Spleen (tissue), 11 donors: ENCODE results near the gene SLC35F3. TPM values are rescaled to one million over a fixed set of nuclear protein-coding genes. Genes with fewer than 3 reads are reported as not detected.

ENCODE experiments used
- DNase-seq: peaks from one replicate; pipeline ENCODE4 v3.0.0-alpha.2; 2020
- H3K27ac ChIP-seq, 8 donors: fragments of 200-600 bp; sonication (generic) in 7 of 8; 1 replicate in 4 of 8; 2 replicates in 4 of 8; pipeline versions ENCODE4 v1.5.0 to v1.8.0; 2016 to 2021; ENCODE audit warnings: inconsistent platforms in 4 of 8, mild to moderate bottlenecking in 4 of 8, moderate library complexity in 1 of 8
- H3K27me3 ChIP-seq, 7 donors: fragments of 200-600 bp; sonication (generic) in 6 of 7; replicated peaks in 1 of 7; 1 replicate in 4 of 7; 2 replicates in 3 of 7; pipeline versions ENCODE4 v1.5.0 to v1.8.0; 2016 to 2021; ENCODE audit warnings: inconsistent platforms in 3 of 7, mild to moderate bottlenecking in 1 of 7
- H3K36me3 ChIP-seq, 6 donors: fragments of 200-600 bp; sonication (generic) in 5 of 6; 1 replicate in 4 of 6; 2 replicates in 2 of 6; pipeline versions ENCODE4 v1.5.0 to v1.8.0; 2016 to 2021; ENCODE audit warnings: inconsistent platforms in 2 of 6
- H3K4me1 ChIP-seq, 6 donors: fragments of 200-600 bp; sonication (generic) in 5 of 6; 1 replicate in 3 of 6; 2 replicates in 3 of 6; pipeline versions ENCODE4 v1.5.0 to v1.8.0; 2016 to 2021; ENCODE audit warnings: inconsistent platforms in 3 of 6
- H3K4me3 ChIP-seq, 8 donors: fragments of 200-600 bp; sonication (generic) in 7 of 8; 1 replicate in 4 of 8; 2 replicates in 4 of 8; pipeline versions ENCODE4 v1.5.0 to v1.8.0; 2016 to 2021; ENCODE audit warnings: inconsistent platforms in 4 of 8, mild to moderate bottlenecking in 4 of 8, moderate library complexity in 2 of 8
- H3K9me3 ChIP-seq, 8 donors: fragments of 200-600 bp; sonication (generic) in 7 of 8; 1 replicate in 4 of 8; 2 replicates in 4 of 8; pipeline versions ENCODE4 v1.5.0 to v1.8.0; 2016 to 2021; ENCODE audit warnings: inconsistent platforms in 4 of 8
- CTCF ChIP-seq, 11 experiments: fragments of 200-600 bp in 7 of 11; fragments of 450-650 bp in 4 of 11; sonication (generic) in 4 of 11; IDR thresholded peaks in 8 of 11; conservative IDR thresholded peaks in 3 of 11; 1 replicate in 7 of 11; 2 replicates in 4 of 11; pipeline versions ENCODE4 v1.4.0 to v1.8.0; 2016 to 2021; ENCODE audit warnings: antibody characterized with exemption in 11 of 11, inconsistent platforms in 4 of 11, mild to moderate bottlenecking in 1 of 11
- POLR2A ChIP-seq, 3 donors: fragments of 450-650 bp; IDR thresholded peaks; one replicate each; pipeline ENCODE4 v1.5.1; 2017; ENCODE audit warnings: antibody characterized with exemption in 3 of 3, mild to moderate bottlenecking in 1 of 3
- POLR2AphosphoS5 ChIP-seq, 3 donors: sonication (generic); formaldehyde crosslinking; IDR thresholded peaks; one replicate each; pipeline ENCODE4 v1.5.1; 2017; ENCODE audit warnings: antibody characterized with exemption in 3 of 3
- WGBS, 5 donors: extraction: QIAGEN DNeasy Blood & Tissue Kit in 3 of 5; methylation state at CpG; one replicate each; pipeline versions ENCODE4 v1.1.5 to v1.1.7; 2013 to 2018; 5-methylcytosine and 5-hydroxymethylcytosine counted together
- intact Hi-C: fragments of 100-400 bp; cut with DNase I; formaldehyde crosslinking; loops from one replicate; pipeline ENCODE4 v1.15.0; 2023; ENCODE audit warnings: low total_unique reads
- polyA plus RNA-seq, 3 donors: library from polyadenylated mRNA; stranded (reverse); fragments of 200-250 nt; gene quantifications; one replicate each; pipeline ENCODE4 v1.2.1, GENCODE V29; 2013
- total RNA-seq, 7 donors: library from RNA; depleted of rRNA in 3 of 7; stranded (reverse); fragments of >200 nt in 3 of 7; fragmentation: NEBNext Ultra II Directional in 4 of 7; extraction: Animal tissue kit (Norgen Biotek cat#: 25700) in 4 of 7; gene quantifications; one replicate each; pipeline versions ENCODE4 v1.1.0 to v1.2.1, GENCODE V29; 2016 to 2021
- donor health status: healthy with polysubstance abuse.
- donor health status: DM: no; HTN: no; CAD: no; lungs with moderate emphysema.
- donor health status: DM: no; HTN: no; CAD: no.
- donor health status: Bipolar disorder and iron deficiency.
- donor health status: healthy.
- donor health status: DM: no; HTN: no; CAD: no.
- donor health status: DM: yes; HTN: yes; CAD: no.

The SLC35F3 gene
- total and polyA plus RNA-seq, 10 donors, result 0.03 to 0.44 (median 0.11) TPM; not detected in 5

- Histone ChIP-seq H3K9me3 (no peaks in the 10 kb centered on the region), H3K27ac (no peak overlapping the region), H3K36me3 (no peaks in the 10 kb centered on the region), H3K4me1 (no peaks in the 10 kb centered on the region), H3K27me3 (peaks cover 0 to 15% (median 0%) of the 10 kb centered on the region in 7 donors), H3K4me3 (no peak overlapping the region)
- WGBS, 5 donors, result 82 to 96% (median 90%) methylated on average over 2 of the region's 2 CpGs
- intact Hi-C loops, result no loop called here
- DNase-seq, result no peak
- TF ChIP-seq POLR2AphosphoS5 (IDR thresholded peaks at IDR 0.05), result no peak
- TF ChIP-seq CTCF (IDR thresholded peaks at IDR 0.05 in 8 of 11, conservative IDR thresholded peaks at IDR 0.05 in 3 of 11), result no peak
- no peak for TF ChIP-seq POLR2A (IDR thresholded peaks at IDR 0.05)
Measured at GRCh38 chr1:234083460-234083859, 179.0 kb downstream of the SLC35F3 start.

- Histone ChIP-seq H3K36me3 (no peaks in the 10 kb centered on the region), H3K27me3 (peaks cover 0 to 12% (median 0%) of the 10 kb centered on the region in 7 donors), H3K4me1 (peaks cover 0 to 8% (median 0%) of the 10 kb centered on the region in 6 donors), H3K27ac (no peak overlapping the region), H3K4me3 (no peak overlapping the region), H3K9me3 (peaks cover 0 to 8% (median 0%) of the 10 kb centered on the region in 8 donors)
- WGBS, 5 donors, result 61 to 82% (median 75%) methylated on average over 3 of the region's 3 CpGs
- TF ChIP-seq CTCF (IDR thresholded peaks at IDR 0.05 in 8 of 11, conservative IDR thresholded peaks at IDR 0.05 in 3 of 11) (no peak), POLR2AphosphoS5 (IDR thresholded peaks at IDR 0.05) (no peak), POLR2A (IDR thresholded peaks at IDR 0.05) (no peak)
- no peak for DNase-seq
- intact Hi-C loops, result no loop called here
Measured at GRCh38 chr1:234089396-234089795, 184.9 kb downstream of the SLC35F3 start.

- H3K4me1 ChIP-seq, result peaks cover 0 to 8% (median 0%) of the 10 kb centered on the region in 6 donors
- peaks cover 0 to 6% (median 0%) of the 10 kb centered on the region in 7 donors for H3K27me3 ChIP-seq
- intact Hi-C loops, result no loop called here
- H3K27ac ChIP-seq, result no peak overlapping the region
- no peak for TF ChIP-seq POLR2AphosphoS5 (IDR thresholded peaks at IDR 0.05)
- TF ChIP-seq CTCF (IDR thresholded peaks at IDR 0.05 in 8 of 11, conservative IDR thresholded peaks at IDR 0.05 in 3 of 11), result no peak
- TF ChIP-seq POLR2A (IDR thresholded peaks at IDR 0.05), result no peak
- DNase-seq, result no peak
- peaks cover 0 to 8% (median 0%) of the 10 kb centered on the region in 8 donors for H3K9me3 ChIP-seq
- WGBS, 5 donors, result 84 to 93% (median 86%) methylated on average over 8 of the region's 8 CpGs
- H3K36me3 ChIP-seq, result no peaks in the 10 kb centered on the region
- H3K4me3 ChIP-seq, result no peak overlapping the region
Measured at GRCh38 chr1:234090212-234091064, 186.0 kb downstream of the SLC35F3 start.

- Histone ChIP-seq H3K4me3 (no peak overlapping the region), H3K27ac (no peak overlapping the region), H3K27me3 (peaks cover 0 to 6% (median 0%) of the 10 kb centered on the region in 7 donors), H3K36me3 (no peaks in the 10 kb centered on the region), H3K9me3 (peaks cover 0 to 8% (median 0%) of the 10 kb centered on the region in 8 donors), H3K4me1 (peaks cover 0 to 8% (median 0%) of the 10 kb centered on the region in 6 donors)
- DNase-seq, result no peak
- TF ChIP-seq POLR2AphosphoS5 (IDR thresholded peaks at IDR 0.05), result no peak
- no peak for TF ChIP-seq POLR2A (IDR thresholded peaks at IDR 0.05)
- no peak for TF ChIP-seq CTCF (IDR thresholded peaks at IDR 0.05 in 8 of 11, conservative IDR thresholded peaks at IDR 0.05 in 3 of 11)
- WGBS, 5 donors, result 83 to 94% (median 89%) methylated on average over 2 of the region's 2 CpGs
- intact Hi-C loops, result no loop called here
Measured at GRCh38 chr1:234091065-234091401, 186.6 kb downstream of the SLC35F3 start.
